ENCODE measurements around the gene ABCA7.

The ABCA7 gene

DNA sequence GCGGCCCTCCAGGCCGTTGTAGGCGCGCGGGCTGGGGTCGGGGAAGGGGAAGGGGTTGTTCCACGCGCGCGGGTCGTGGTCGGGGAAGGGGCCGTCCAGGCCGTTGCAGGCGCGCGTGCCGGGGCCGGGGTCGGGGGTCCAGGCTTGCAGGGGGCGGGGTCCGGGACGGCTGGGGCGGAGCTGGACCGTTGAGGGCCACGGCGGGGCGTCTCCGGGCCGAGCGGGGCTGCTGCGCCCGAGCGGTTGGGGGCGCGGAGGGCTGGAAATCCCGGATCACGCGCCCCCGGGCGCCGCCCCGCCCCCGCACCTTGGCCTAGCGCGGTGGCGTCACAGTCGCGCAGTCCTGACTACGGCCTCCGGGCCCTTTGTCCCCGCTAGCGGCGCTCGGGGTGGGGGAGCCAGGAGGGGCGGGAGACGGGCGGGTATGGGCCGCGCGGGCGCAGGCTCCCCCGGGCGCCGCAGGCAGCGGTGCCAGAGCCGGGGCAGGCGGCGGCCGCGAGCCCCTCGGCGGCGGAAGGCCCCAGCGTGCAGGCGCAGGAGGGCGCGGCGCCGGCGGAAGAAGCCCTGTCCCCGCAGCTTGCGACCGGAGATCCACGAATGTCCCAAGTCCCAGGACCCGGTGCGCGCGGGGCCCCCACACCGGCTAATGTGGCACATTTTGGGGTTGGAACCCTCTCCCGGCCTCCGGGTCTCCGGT is 64.6 kb downstream of the ABCA7 start:
- peak overlapping the region; percentile 93 for H3K27ac ChIP-seq
- TF ChIP-seq CTCF (conservative IDR thresholded peaks at IDR 0.05) = no peak

- no peak for TF ChIP-seq CTCF (conservative IDR thresholded peaks at IDR 0.05)
- H3K27ac ChIP-seq = peak overlapping the region; percentile 93
Observed at GRCh38 chr19:1105008-1105872, 65.3 kb downstream of the ABCA7 start.

GRCh38 chr19:1105873-1106840 is 66.2 kb downstream of the ABCA7 start:
- peak overlapping the region; percentile 93 for H3K27ac ChIP-seq
- no peak for TF ChIP-seq CTCF (conservative IDR thresholded peaks at IDR 0.05)

DNA sequence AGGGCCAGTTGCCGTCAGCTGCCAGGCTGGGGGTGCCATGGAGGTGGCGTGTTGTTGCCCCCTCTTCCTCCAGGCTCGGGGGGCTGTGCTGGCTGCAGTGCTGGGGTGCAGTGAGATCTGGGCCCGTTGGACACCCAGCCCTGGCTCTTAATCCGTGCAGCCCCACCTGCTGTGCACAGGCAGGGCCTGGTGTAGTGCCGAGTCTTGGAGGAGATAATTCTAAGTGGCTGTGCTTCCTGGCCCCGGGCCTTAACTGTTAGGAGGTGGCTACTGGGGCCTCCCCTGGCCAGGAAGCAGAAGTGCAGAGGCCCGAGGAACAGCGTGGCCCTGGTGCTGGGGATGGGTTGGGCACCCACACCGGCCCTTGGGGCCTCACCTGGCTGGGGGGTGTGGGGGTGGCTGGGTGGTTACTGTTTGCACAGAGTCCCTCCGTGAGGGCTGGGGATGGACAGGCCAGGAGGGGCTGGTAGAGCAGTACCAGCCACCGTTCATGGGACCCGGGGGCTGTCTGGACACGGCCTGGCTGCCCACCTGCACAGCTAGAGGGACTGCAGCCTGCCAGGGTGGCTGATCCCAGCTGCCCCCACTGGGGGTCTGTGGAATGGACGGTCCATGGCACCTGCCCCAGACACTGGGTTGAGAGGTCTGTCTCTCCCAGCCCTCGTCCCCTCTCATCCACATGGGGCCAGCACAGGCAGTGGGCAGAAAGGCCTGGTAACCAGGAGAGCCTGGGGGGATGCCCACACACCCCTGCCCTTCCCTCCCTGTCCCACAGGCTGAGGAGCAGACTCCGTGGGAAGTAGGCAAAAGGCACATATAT is 67.1 kb downstream of the ABCA7 start:
- H3K27ac ChIP-seq = peak overlapping the region; percentile 27; the same call in 1 of the 2 replicates
- no peak for TF ChIP-seq CTCF (conservative IDR thresholded peaks at IDR 0.05)

GRCh38 chr19:1107661-1108261 is 67.9 kb downstream of the ABCA7 start:
- 0 out of 2 replicates have a peak overlapping the region, but pooled peaks have one; percentile 27 for H3K27ac ChIP-seq
- TF ChIP-seq CTCF (conservative IDR thresholded peaks at IDR 0.05) = no peak

- no peak overlapping the region for H3K27ac ChIP-seq
- TF ChIP-seq CTCF (conservative IDR thresholded peaks at IDR 0.05) = no peak
Observed at GRCh38 chr19:1108291-1109031, 68.6 kb downstream of the ABCA7 start.
